Placental epithelial cell (primary cell): Measurements from ENCODE around the gene CALN1. TPM values are rescaled to one million over a fixed set of nuclear protein-coding genes. Genes with fewer than 3 reads are reported as not detected.

Experiments
- small RNA-seq: library from RNA; depleted of rRNA; stranded (forward); fragments of <200 nt; gene quantifications from one replicate; pipeline ENCODE3, GENCODE V24; 2012
- total RNA-seq: library from RNA; depleted of rRNA; stranded (reverse); fragments of >200 nt; gene quantifications from 2 replicates; pipeline ENCODE4 v1.2.3, GENCODE V29; 2012

The CALN1 gene
- total RNA-seq = not detected in 2 replicates

GRCh38 chr7:72412121-72412618 is at the start of gene CALN1:
CALN1 (minus strand) TSS chr7:72412338.

Small RNAs within 50 kb of the gene (small RNA-seq; reads per million reads assigned to genes)
- gene AC005011.1 (not detected), gene RNA5SP232 (not detected)
